Muscle layer of duodenum (tissue), 2 donors: Measurements from ENCODE around the gene ERBIN.

ENCODE experiments used
- H3K27ac ChIP-seq: one replicate; pipeline ENCODE4 v1.7.0; 2013; ENCODE audit warnings: mild to moderate bottlenecking, low read length
- H3K27me3 ChIP-seq: one replicate; pipeline ENCODE4 v1.7.0; 2013; ENCODE audit warnings: low read depth, mild to moderate bottlenecking, control low read depth, low read length
- H3K36me3 ChIP-seq, 2 donors: one replicate each; pipeline ENCODE4 v1.7.0; 2013; ENCODE audit warnings: low read length in 2 of 2, control low read depth in 1 of 2, mild to moderate bottlenecking in 1 of 2; ENCODE audit not compliant: insufficient read depth in 2 of 2, control insufficient read depth in 1 of 2
- H3K4me1 ChIP-seq, 2 donors: one replicate each; pipeline ENCODE4 v1.7.0; 2013; ENCODE audit warnings: low read length in 2 of 2, mild to moderate bottlenecking in 2 of 2, control low read depth in 1 of 2, moderate library complexity in 1 of 2; ENCODE audit not compliant: insufficient read depth in 2 of 2, control insufficient read depth in 1 of 2
- H3K4me3 ChIP-seq, 2 donors: one replicate each; pipeline ENCODE4 v1.7.0; 2013; ENCODE audit warnings: low read length in 2 of 2, low read depth in 1 of 2, mild to moderate bottlenecking in 1 of 2
- H3K9me3 ChIP-seq, 2 donors: one replicate each; pipeline ENCODE4 v1.7.0; 2013; ENCODE audit warnings: low read length in 2 of 2, control low read depth in 1 of 2, mild to moderate bottlenecking in 1 of 2; ENCODE audit not compliant: control insufficient read depth in 1 of 2
- donor health status: healthy.

Gene ERBIN

DNA sequence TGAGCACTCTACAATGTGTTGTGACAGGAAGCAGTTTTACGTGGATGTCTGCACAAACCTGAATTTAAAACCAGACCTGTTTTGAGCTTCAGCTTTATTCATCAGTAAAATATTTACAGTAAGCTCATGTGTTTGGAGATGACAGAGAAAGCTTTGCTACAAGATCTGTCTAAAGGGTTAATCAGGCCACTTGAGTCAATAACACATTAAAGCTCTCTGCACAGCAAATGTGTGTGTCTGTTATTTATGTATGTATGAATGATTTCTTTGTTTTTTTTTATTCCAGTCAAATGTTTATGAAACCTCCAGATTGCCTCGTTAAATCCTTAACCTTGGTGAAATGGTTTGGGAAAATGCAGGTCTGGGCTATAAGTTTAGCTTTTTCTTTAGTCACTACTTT, 140.5 kb downstream of the ERBIN start:
- Histone ChIP-seq H3K27ac (no peak overlapping the region), H3K36me3 (peaks cover 4% of the 10 kb centered on the region in 2 donors), H3K4me1 (no peaks in the 10 kb centered on the region), H3K4me3 (no peak overlapping the region), H3K9me3 (no peaks in the 10 kb centered on the region), H3K27me3 (no peaks in the 10 kb centered on the region)

DNA sequence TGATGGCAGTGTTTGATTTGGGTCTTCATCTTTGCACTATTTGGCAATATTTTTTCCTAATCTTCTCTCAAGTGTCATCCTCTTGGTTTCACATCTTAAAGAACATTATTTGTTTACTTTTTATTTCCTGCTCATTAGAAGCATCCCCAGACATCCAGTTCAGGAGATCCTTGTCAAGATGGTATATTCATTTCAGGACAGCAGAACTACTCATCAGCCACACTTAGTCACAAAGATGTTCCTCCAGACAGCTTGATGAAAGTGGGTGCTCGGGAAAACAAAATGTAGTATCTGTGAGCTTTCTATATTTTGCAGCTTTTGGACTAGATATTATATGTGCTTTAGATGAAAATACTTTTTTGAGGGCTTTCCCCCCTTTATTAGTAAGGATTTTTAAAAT, 145.7 kb downstream of the ERBIN start:
- H3K27ac ChIP-seq = no peak overlapping the region
- no peaks in the 10 kb centered on the region for H3K27me3 ChIP-seq
- no peak overlapping the region for H3K4me3 ChIP-seq
- H3K9me3 ChIP-seq = no peaks in the 10 kb centered on the region
- no peaks in the 10 kb centered on the region for H3K4me1 ChIP-seq
- peaks cover 0 to 4% of the 10 kb centered on the region in 2 donors for H3K36me3 ChIP-seq

DNA sequence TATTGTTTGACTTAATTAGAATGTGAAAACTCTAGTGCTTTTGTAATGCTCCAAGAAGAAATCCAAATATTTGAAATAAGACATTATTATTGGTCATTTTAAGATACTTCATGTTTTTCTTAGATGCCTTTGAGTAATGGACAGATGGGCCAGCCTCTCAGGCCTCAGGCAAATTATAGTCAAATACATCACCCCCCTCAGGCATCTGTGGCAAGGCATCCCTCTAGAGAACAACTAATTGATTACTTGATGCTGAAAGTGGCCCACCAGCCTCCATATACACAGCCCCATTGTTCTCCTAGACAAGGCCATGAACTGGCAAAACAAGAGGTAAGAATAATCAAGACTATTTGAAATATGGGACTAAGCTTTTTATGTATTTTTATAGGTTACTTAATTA, 148.5 kb downstream of the ERBIN start:
- H3K27me3 ChIP-seq = no peaks in the 10 kb centered on the region
- no peaks in the 10 kb centered on the region for H3K4me1 ChIP-seq
- H3K9me3 ChIP-seq = no peaks in the 10 kb centered on the region
- H3K27ac ChIP-seq = no peak overlapping the region
- H3K4me3 ChIP-seq = no peak overlapping the region
- H3K36me3 ChIP-seq = peaks cover 14 to 18% of the 10 kb centered on the region in 2 donors

DNA sequence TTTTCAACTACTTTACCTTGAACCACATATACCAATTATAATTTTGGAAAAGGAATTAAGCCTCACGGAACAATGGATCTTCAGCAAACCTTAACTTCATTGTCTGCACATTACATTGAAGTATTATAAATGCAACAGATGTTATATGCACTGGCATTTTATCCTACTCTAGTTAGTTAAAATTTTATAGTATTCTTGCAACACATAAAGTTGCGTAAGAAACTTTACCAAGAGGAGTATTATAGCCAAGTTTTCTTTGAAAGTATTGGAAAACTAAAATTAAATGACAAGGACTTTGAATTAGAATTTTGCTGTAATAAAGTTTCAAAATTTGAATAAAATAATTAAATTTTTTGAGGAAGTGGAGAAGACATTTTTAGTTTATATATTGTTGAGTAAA, 154.3 kb downstream of the ERBIN start:
- Histone ChIP-seq H3K4me3 (no peak overlapping the region), H3K27me3 (no peaks in the 10 kb centered on the region), H3K36me3 (peaks cover 18 to 19% of the 10 kb centered on the region in 2 donors), H3K27ac (no peak overlapping the region), H3K9me3 (no peaks in the 10 kb centered on the region), H3K4me1 (no peaks in the 10 kb centered on the region)

DNA sequence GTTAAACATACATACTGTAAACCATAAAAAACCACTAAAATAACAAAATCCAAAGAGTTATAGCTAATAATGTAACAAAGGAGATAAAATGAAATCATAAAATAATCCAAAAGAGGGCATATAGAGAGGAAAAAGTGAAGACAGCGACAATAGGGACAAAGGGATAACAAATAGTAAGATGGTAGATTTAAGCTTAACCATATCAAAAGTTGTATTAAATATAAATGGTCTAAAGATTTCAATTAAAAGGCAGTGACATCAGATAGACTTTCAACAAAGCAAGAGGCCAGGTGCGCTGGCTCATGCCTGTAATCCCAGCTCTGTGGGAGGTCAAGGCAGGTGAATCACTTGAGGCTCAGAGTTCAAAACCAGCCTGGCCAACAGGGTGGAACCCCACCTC, 163.0 kb downstream of the ERBIN start:
- no peak overlapping the region for H3K4me3 ChIP-seq
- H3K27me3 ChIP-seq = no peaks in the 10 kb centered on the region
- H3K27ac ChIP-seq = no peak overlapping the region
- H3K36me3 ChIP-seq = peaks cover 0 to 17% of the 10 kb centered on the region in 2 donors
- no peaks in the 10 kb centered on the region for H3K4me1 ChIP-seq
- peaks cover 4 to 6% of the 10 kb centered on the region in 2 donors for H3K9me3 ChIP-seq

DNA sequence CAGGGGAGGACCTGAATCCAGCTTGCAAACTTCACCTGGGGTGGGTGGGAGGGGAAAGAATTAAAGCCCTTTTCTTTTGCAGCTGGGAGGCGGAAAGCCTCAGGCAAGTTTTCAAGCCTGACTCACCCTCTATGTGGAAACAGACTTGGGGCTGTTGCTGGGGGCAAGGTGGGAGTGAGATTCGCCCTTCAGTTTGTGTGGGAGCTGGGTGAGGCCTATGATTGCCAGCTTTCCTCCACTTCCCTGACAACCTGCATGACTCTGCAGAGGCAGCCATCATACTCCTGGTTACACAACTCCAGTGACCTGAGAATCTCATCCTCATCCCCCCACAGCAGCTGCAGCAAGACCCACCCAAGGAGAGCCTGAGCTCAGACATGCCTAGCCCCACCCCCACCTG, 174.5 kb downstream of the ERBIN start:
- Histone ChIP-seq H3K36me3 (no peaks in the 10 kb centered on the region), H3K27ac (no peak overlapping the region), H3K27me3 (no peaks in the 10 kb centered on the region), H3K9me3 (peaks cover 4 to 11% of the 10 kb centered on the region in 2 donors), H3K4me1 (no peaks in the 10 kb centered on the region), H3K4me3 (no peak overlapping the region)

DNA sequence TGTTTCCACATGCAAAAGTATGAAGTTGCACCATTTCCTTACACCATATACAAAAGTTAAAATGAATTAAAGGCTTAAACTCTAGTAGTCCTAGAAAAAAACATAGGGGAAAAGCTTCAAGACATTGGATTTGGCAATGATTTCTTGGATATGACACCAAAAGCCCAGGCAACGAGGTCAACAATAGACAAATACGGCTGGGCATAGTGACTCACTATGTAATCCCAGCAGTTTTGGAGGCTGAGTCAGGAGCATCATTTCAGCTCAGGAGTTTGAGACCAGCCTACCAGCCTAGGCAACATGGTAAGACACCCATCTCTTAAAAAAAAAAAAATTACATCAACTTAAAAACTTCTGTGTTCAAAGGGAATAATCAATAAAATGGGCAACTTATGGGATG, 186.8 kb downstream of the ERBIN start:
- Histone ChIP-seq H3K4me3 (no peak overlapping the region), H3K4me1 (no peaks in the 10 kb centered on the region), H3K9me3 (peaks cover 0 to 21% of the 10 kb centered on the region in 2 donors), H3K27me3 (no peaks in the 10 kb centered on the region), H3K27ac (no peak overlapping the region), H3K36me3 (no peaks in the 10 kb centered on the region)

DNA sequence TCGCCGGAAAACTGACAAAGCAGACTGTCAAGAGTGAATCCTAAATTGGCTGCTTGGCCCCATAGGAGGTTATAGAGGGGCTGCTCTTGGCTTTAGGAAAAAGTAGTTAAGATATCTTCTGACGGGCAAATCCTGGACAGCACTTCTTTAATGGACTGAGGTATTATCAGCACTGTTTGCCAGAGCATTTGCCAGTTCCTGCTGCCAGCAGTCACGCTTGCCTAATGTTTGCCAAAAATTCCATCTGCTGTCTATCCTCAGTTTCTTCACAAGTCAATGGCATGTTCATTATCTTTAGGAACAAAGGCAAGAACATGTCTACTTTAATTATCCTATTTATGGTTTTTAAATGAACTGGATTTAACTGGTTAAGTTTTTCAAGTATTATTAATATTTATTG, 191.9 kb downstream of the ERBIN start:
- H3K4me1 ChIP-seq = no peaks in the 10 kb centered on the region
- H3K27me3 ChIP-seq = no peaks in the 10 kb centered on the region
- H3K36me3 ChIP-seq = no peaks in the 10 kb centered on the region
- no peak overlapping the region for H3K27ac ChIP-seq
- H3K4me3 ChIP-seq = no peak overlapping the region
- peaks cover 0 to 5% of the 10 kb centered on the region in 2 donors for H3K9me3 ChIP-seq

DNA sequence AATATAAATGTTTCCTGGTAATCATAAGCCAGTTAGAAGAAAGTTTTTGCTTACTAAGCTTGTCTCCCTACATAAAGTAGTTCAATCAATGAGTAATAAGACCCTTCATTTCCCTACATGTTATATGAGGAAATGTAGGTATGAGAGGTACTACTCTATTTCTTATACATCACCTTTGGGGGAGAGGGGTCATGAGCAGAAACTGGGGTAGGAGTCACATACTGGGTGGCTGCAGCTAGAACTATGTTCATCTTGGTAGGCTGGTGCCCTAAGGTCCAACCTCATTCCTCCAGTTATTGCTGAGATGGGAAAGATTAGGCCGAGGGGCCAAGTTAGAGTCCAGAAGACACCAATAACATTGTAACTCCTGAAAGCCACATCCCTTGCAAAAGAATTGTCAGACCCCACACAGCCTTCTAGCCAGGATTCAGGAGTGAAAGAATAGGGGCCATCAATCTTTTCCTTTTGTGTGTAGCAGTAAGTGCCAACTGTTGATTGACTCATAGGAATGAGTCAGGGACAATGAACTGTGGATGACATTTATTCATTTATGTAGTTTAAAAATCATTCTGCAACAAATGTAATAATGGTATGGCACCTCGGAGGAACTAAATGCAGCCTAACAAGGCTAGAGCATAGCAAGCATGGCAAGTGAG, 196.1 kb downstream of the ERBIN start:
- H3K4me1 ChIP-seq = no peaks in the 10 kb centered on the region
- H3K36me3 ChIP-seq = no peaks in the 10 kb centered on the region
- H3K9me3 ChIP-seq = no peaks in the 10 kb centered on the region
- no peak overlapping the region for H3K4me3 ChIP-seq
- H3K27me3 ChIP-seq = no peaks in the 10 kb centered on the region
- no peak overlapping the region for H3K27ac ChIP-seq

DNA sequence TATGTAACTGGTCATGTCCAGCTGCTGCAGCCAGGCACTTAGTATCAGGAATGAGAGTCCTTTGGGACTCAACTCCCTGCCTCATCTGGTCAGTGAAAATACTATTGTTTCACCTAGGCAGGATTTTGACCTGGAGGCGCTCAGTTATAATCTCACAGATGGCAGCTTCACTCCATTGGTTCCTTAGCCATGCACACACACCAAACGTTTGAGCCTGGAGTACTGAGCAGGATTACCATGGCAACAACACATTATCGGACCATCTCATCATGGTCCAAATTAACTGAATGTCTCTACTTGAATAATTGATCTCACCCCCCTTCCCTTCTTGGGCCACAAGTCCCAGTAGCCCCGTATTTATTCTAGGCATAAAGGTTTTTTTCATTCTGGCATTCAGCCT, 202.8 kb downstream of the ERBIN start:
- Histone ChIP-seq H3K4me1 (no peaks in the 10 kb centered on the region), H3K9me3 (peaks cover 0 to 3% of the 10 kb centered on the region in 2 donors), H3K4me3 (no peak overlapping the region), H3K36me3 (no peaks in the 10 kb centered on the region), H3K27me3 (no peaks in the 10 kb centered on the region), H3K27ac (no peak overlapping the region)

DNA sequence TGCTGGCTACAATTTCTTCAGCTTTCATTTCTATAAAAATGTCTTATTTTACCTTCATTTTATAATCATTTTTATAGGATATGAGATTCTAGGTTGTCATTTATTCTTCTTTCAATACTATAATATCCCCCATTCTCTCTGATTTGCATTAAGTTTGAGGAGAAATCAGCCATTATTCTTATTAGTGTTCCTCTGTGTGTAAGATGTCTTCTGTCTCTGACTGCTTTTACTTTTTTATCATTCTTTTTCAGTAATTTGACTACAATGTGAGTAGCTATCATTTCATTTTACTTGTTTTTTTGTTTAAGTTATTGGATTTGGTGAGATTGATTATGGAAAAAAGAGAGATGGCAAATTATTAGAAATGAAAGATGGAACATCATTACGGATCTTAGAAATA, 204.1 kb downstream of the ERBIN start:
- Histone ChIP-seq H3K27me3 (no peaks in the 10 kb centered on the region), H3K36me3 (no peaks in the 10 kb centered on the region), H3K4me3 (no peak overlapping the region), H3K27ac (no peak overlapping the region), H3K4me1 (no peaks in the 10 kb centered on the region), H3K9me3 (peaks cover 0 to 3% of the 10 kb centered on the region in 2 donors)
